ENCODE results near the gene FASLG.

FASLG gene

DNA sequence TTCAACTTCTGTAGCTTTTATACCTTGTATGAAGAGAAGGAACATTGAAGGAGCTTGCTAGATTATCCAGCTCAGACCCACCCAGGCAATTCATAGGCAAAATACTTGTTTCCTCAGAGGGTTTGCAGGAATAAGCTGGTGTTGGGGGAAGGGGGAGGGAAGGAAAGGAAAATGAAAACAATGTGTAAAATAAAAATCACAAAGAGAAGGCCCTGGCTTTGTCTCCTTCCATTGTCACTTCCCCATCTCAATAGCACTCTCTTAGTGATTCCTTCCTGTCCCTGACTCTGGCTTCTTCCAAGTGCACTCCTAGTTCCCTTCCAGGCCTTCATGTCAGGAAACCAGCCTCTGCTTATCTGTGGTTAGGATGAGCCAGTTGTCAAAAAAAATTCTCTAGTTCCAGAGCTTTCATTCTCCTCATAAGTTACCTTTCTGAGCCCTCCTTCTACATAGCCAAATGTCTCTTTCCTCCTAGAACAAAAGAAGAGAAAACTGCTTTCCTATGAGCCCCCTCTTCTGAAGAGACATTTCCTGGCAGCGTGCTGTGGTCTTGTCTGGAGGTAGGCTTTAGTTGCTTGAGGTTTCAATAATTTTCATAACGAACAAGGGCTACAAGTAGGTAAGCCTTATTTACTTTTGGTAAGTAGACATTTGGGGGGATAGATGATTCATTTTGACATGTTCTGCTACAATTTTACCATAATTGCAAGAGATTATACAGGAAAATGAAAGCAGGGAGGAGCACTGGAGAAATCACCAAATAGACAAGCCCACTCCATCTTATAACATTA, 45.7 kb downstream of the FASLG start:
- no peaks in the 10 kb centered on the region for H3K4me1 ChIP-seq (ENCODE audit: insufficient read depth, low read length, severe bottlenecking)
- H3K36me3 ChIP-seq (ENCODE audit: insufficient read depth, low read length) = no peaks in the 10 kb centered on the region
- no peak overlapping the region for H3K4me2 ChIP-seq (ENCODE audit: low read length)
- no peak overlapping the region for H3K9ac ChIP-seq (ENCODE audit: low read length)
- no peaks in the 10 kb centered on the region for H3K9me2 ChIP-seq (ENCODE audit: low read depth, low read length)
- no peak overlapping the region for H3K27ac ChIP-seq (ENCODE audit: low read depth, low read length, poor library complexity, severe bottlenecking)
- no peak overlapping the region for H2AFZ ChIP-seq (ENCODE audit: low read length)
- H4K20me1 ChIP-seq (ENCODE audit: insufficient read depth, low read length) = no peaks in the 10 kb centered on the region
- no peaks in the 10 kb centered on the region; the same call in 1 of the 2 replicates for H3K27me3 ChIP-seq (ENCODE audit: insufficient read depth, low read length)
- no peaks in the 10 kb centered on the region for H3K9me3 ChIP-seq (ENCODE audit: low read length)
- no peaks in the 10 kb centered on the region for H3F3A ChIP-seq (ENCODE audit: insufficient read depth, low read length)
- no peaks in the 10 kb centered on the region for H3K79me2 ChIP-seq (ENCODE audit: insufficient read depth, low read length)
- TF ChIP-seq EZH2 (IDR thresholded peaks at IDR 0.05; ENCODE audit: borderline replicate concordance, low read length) = no peak
- TF ChIP-seq, protein P1, sequence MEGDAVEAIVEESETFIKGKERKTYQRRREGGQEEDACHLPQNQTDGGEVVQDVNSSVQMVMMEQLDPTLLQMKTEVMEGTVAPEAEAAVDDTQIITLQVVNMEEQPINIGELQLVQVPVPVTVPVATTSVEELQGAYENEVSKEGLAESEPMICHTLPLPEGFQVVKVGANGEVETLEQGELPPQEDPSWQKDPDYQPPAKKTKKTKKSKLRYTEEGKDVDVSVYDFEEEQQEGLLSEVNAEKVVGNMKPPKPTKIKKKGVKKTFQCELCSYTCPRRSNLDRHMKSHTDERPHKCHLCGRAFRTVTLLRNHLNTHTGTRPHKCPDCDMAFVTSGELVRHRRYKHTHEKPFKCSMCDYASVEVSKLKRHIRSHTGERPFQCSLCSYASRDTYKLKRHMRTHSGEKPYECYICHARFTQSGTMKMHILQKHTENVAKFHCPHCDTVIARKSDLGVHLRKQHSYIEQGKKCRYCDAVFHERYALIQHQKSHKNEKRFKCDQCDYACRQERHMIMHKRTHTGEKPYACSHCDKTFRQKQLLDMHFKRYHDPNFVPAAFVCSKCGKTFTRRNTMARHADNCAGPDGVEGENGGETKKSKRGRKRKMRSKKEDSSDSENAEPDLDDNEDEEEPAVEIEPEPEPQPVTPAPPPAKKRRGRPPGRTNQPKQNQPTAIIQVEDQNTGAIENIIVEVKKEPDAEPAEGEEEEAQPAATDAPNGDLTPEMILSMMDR (IDR thresholded peaks at IDR 0.05; ENCODE audit: low read length) = no peak
- H3K4me3 ChIP-seq (ENCODE audit: low read depth, low read length, poor library complexity, severe bottlenecking) = no peak overlapping the region

DNA sequence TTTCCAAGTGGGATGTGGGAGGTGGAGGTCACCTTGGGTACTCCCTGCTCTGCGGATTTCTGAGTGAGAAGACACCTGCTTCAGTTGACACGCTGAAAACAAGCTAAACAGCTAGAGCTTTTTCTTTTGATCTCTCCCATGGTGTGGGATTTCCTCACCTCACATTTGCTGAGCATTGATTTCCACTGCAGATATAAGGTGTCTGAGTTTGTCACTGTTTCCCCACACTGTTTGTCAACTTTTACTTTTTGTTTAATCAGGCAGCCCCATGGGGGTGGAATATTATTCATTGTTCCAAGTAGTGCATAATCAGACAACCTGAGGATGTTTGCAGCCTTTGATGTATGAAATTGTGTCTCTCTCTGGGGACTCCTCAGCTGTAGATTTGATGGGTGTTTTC, 49.5 kb downstream of the FASLG start:
- Histone ChIP-seq H3K4me1 (ENCODE audit: insufficient read depth, low read length, severe bottlenecking) (no peaks in the 10 kb centered on the region), H3K4me2 (ENCODE audit: low read length) (no peak overlapping the region), H4K20me1 (ENCODE audit: insufficient read depth, low read length) (no peaks in the 10 kb centered on the region), H3K79me2 (ENCODE audit: insufficient read depth, low read length) (no peaks in the 10 kb centered on the region), H3K4me3 (ENCODE audit: low read depth, low read length, poor library complexity, severe bottlenecking) (no peak overlapping the region), H3K27ac (ENCODE audit: low read depth, low read length, poor library complexity, severe bottlenecking) (no peak overlapping the region), H3K9me3 (ENCODE audit: low read length) (no peaks in the 10 kb centered on the region), H3F3A (ENCODE audit: insufficient read depth, low read length) (no peaks in the 10 kb centered on the region), H3K9me2 (ENCODE audit: low read depth, low read length) (no peaks in the 10 kb centered on the region), H2AFZ (ENCODE audit: low read length) (no peak overlapping the region), H3K36me3 (ENCODE audit: insufficient read depth, low read length) (no peaks in the 10 kb centered on the region), H3K9ac (ENCODE audit: low read length) (no peak overlapping the region), H3K27me3 (ENCODE audit: insufficient read depth, low read length) (no peaks in the 10 kb centered on the region; the same call in 1 of the 2 replicates)
- TF ChIP-seq EZH2 (IDR thresholded peaks at IDR 0.05; ENCODE audit: borderline replicate concordance, low read length) = no peak
- TF ChIP-seq, protein P1 (IDR thresholded peaks at IDR 0.05; ENCODE audit: low read length) = no peak

DNA sequence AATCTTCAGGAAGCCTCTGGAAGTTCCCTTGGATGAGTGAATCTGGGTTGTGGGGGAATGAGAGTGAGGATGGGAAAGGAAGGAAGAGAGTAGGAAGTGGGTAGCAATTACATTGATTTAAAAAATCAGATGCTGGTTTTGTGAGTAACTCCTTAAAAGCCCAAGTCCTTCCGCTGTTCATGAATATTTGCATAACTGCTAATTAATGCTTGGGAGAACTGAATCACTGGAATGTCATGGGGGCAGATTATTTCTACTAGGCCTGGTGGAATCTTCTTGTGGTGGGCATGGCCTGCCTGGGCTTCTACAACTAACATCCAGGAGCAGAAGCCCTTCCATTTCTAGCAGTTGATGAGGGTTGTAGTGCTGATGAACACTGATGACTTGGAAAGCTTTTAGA, 52.7 kb downstream of the FASLG start:
- Histone ChIP-seq H3K4me1 (ENCODE audit: insufficient read depth, low read length, severe bottlenecking) (no peaks in the 10 kb centered on the region), H3K36me3 (ENCODE audit: insufficient read depth, low read length) (no peaks in the 10 kb centered on the region), H3K79me2 (ENCODE audit: insufficient read depth, low read length) (no peaks in the 10 kb centered on the region), H3K9ac (ENCODE audit: low read length) (no peak overlapping the region), H3K9me2 (ENCODE audit: low read depth, low read length) (no peaks in the 10 kb centered on the region), H3K27ac (ENCODE audit: low read depth, low read length, poor library complexity, severe bottlenecking) (no peak overlapping the region), H3F3A (ENCODE audit: insufficient read depth, low read length) (no peaks in the 10 kb centered on the region), H3K9me3 (ENCODE audit: low read length) (no peaks in the 10 kb centered on the region), H3K27me3 (ENCODE audit: insufficient read depth, low read length) (no peaks in the 10 kb centered on the region; the same call in 1 of the 2 replicates), H4K20me1 (ENCODE audit: insufficient read depth, low read length) (no peaks in the 10 kb centered on the region), H3K4me3 (ENCODE audit: low read depth, low read length, poor library complexity, severe bottlenecking) (no peak overlapping the region), H2AFZ (ENCODE audit: low read length) (no peak overlapping the region), H3K4me2 (ENCODE audit: low read length) (no peak overlapping the region)
- TF ChIP-seq, protein P1 (IDR thresholded peaks at IDR 0.05; ENCODE audit: low read length) = no peak
- no peak for TF ChIP-seq EZH2 (IDR thresholded peaks at IDR 0.05; ENCODE audit: borderline replicate concordance, low read length)
